Measurements from ENCODE around the gene UNC13D. TPM values are rescaled to one million over a fixed set of nuclear protein-coding genes. Genes with fewer than 3 reads are reported as not detected.

UNC13D gene
- total RNA-seq, 1 experiment from 2014 or later = 20.2 TPM

DNA sequence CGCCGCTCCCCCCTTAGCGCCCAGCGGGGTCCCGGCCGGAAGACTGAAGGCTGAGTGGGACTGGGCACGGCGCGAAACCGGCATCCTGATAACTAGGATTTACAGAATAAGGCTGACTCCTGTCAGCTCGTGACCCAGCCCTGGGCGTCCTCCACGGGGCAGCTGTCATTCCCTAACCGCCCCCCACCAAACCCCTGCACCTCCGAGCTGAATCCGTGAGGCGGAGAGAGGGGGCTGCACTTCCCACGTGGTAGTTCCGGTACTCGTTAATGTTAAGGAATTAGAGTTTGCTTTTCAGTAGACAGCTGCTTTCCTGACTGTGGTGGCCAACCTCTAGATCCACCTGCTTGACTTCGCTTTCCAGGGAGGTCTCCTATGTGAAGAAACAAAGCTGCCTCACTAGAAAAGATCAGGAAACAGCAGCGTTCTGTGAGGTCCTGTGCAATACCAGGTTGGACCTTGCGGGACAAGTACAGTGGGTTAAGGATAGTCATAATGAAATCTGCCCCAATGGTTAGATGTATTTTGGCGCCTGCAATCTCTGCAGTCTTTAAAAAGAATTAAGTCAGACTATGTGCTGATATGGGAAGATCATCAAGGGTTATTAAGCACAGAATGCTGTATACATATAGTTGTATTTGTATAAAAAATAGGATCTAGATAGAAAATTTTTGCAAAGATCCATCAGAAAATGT lies 12.0 kb upstream of the UNC13D start (continued):
- TF ChIP-seq CTCF (IDR thresholded peaks at IDR 0.05 in 2 of 3, conservative IDR thresholded peaks at IDR 0.05 in 1 of 3; ENCODE audit: borderline replicate concordance in 1 of 3, insufficient read depth in 1 of 3, low read depth in 2 of 3, low read length in 2 of 3) = peak in 2 of 3 experiments; percentile 5 to 35; a peak in 2 of 6 replicates
- peak; percentile 57 for TF ChIP-seq POLR2A (IDR thresholded peaks at IDR 0.05; ENCODE audit: borderline replicate concordance, extremely low read depth, insufficient read depth, insufficient read length)
- TF ChIP-seq MAX (IDR thresholded peaks at IDR 0.05) = no peak

DNA sequence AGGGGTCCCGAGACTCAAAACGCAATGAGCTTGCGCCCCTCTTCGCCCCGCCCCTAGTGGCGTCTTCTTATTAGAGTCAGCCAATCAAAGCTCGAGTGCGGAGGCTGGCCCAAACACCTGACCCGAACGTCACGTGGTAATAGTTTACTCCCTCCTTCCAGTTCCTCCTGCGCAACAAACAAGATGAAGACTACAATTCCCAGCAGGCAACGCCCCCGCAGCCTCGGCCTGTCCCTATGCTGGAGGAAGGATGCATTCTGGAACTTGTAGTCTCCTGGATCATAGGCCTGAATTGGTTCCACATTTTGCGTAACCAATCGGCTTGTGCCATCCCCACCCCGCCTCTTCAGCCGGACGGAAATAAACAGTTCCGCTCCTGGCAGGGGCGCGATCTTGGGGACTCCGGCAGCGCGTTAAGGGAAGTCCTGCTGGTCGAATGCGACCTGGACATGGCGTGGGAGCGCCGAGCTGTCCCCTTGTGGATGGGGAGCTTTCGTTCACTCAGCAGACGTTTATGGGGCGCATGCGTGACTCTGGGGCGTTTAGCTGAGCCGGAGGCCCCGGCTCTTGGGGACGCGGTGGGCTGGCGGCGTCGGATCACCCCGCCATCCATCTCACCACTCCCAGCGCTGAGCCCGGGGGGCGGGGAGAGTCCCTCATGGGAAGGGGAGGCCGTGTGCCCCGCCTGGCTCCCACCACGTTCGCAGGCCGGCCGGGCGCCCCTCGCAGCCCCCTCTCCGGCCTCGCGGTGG lies 11.3 kb upstream of the UNC13D start, which contains the start of gene WBP2:
TSS of gene WBP2 (minus strand) at position 26 of the 752 bp plus-strand sequence. CDS start 38 bp downstream, outside the sequence.
- CTCF ChIA-PET = interaction anchor here (0.6 to 4.3 kb wide), 19 partner anchors 10 to 937 kb away, joined by 3 to 57 read pairs (median 5); partner anchors contain the start of genes ACOX1, CDK3, FBF1 and GALK1
- peak; percentile 91 for ATAC-seq
- BruUV-seq (replicated peaks) = no TSS peak
- POLR2A ChIA-PET = interaction anchor here (0.6 to 6.8 kb wide), 21 partner anchors 9 to 640 kb away, joined by 3 to 83 read pairs (median 5); partner anchors contain the start of genes MRPL38, PRPSAP1, TRIM47 and TRIM65
- Histone ChIP-seq H3K36me3 (ENCODE audit: control insufficient read depth in 1 of 2, insufficient read depth in 2 of 2, low read length in 2 of 2) (peaks cover 5 to 6% of the 10 kb centered on the region in 2 experiments; a peak in 3 of 4 replicates), H3K9ac (ENCODE audit: low read length) (peak within 1 kb of the TSS; percentile 86), H3K27ac (ENCODE audit: low read depth, low read length) (peak within 1 kb of the TSS; percentile 87), H2AFZ (ENCODE audit: low read depth, low read length, poor library complexity, severe bottlenecking) (peak within 1 kb of the TSS; percentile 52), H3K4me1 (ENCODE audit: control insufficient read depth in 1 of 2, insufficient read depth in 2 of 2, low read length in 2 of 2) (peaks cover 23 to 40% of the 10 kb centered on the region in 2 experiments), H3K4me2 (ENCODE audit: low read length) (peak within 1 kb of the TSS; percentile 96), H4K20me1 (ENCODE audit: insufficient read depth) (no peaks in the 10 kb centered on the region), H3K9me2 (ENCODE audit: insufficient read depth) (no peaks in the 10 kb centered on the region), H3K27me3 (ENCODE audit: insufficient read depth, low read length) (no peaks in the 10 kb centered on the region), H3K79me2 (ENCODE audit: insufficient read depth, low read length) (peaks cover 20% of the 10 kb centered on the region; the same call in 1 of the 2 replicates), H3K9me3 (ENCODE audit: control insufficient read depth in 1 of 2, insufficient read depth in 1 of 2, low read depth in 1 of 2, low read length in 2 of 2) (no peaks in the 10 kb centered on the region), H3K4me3 (replicated peaks in 1 of 2; ENCODE audit: low read depth in 1 of 2, low read length in 2 of 2) (peak within 1 kb of the TSS; percentile 75 to 86)
- intact Hi-C loops (cut with micrococcal nuclease) = loop anchor here (1.0 to 10.0 kb wide), 4 partner anchors 10 to 181 kb away; a partner anchor contains a TSS
- RAD21 ChIA-PET (ENCODE audit: low non-redundant PET in 1 of 2, low total read pairs in 2 of 2, uncharacterized antibody in 2 of 2, unreplicated experiment in 2 of 2) = interaction anchor here (0.6 to 2.0 kb wide), 10 partner anchors 14 to 255 kb away, joined by 3 to 7 read pairs (median 4); a partner anchor contains a TSS
- peak; percentile 100 for DNase-seq (ENCODE audit: low read depth, low spot score)
- no peak for TF ChIP-seq EZH2 (IDR thresholded peaks at IDR 0.05)
- peak; percentile 100 for TF ChIP-seq EGR1 (IDR thresholded peaks at IDR 0.05; ENCODE audit: low read depth)
- TF ChIP-seq TCF7L2 (IDR thresholded peaks at IDR 0.05; ENCODE audit: borderline replicate concordance, extremely low read depth, insufficient read depth, insufficient read length) = peak; percentile 4
- peak; percentile 97 for TF ChIP-seq POLR2AphosphoS5 (IDR thresholded peaks at IDR 0.05; ENCODE audit: low read depth, low read length)
- TF ChIP-seq ZNF274 (IDR thresholded peaks at IDR 0.05; ENCODE audit: low read depth, low read length) = no peak
- no peak for TF ChIP-seq CBX3 (IDR thresholded peaks at IDR 0.05; ENCODE audit: low read depth)
- TF ChIP-seq POLR2A (IDR thresholded peaks at IDR 0.05; ENCODE audit: borderline replicate concordance, extremely low read depth, insufficient read depth, insufficient read length) = peak; percentile 85
- TF ChIP-seq ZBTB33 (IDR thresholded peaks at IDR 0.05; ENCODE audit: extremely low read depth, insufficient replicate concordance, low read length) = peak; percentile 67
- no peak for TF ChIP-seq EZH2phosphoT487 (IDR thresholded peaks at IDR 0.05; ENCODE audit: borderline replicate concordance)
- no peak; the same call in 1 of the 2 replicates for TF ChIP-seq ELF1 (IDR thresholded peaks at IDR 0.05; ENCODE audit: borderline replicate concordance, low read depth)
- TF ChIP-seq MAX (IDR thresholded peaks at IDR 0.05) = peak; percentile 81; the same call in 1 of the 2 replicates
- peak in 2 of 3 experiments; percentile 54 to 62; a peak in 2 of 6 replicates for TF ChIP-seq CTCF (IDR thresholded peaks at IDR 0.05 in 2 of 3, conservative IDR thresholded peaks at IDR 0.05 in 1 of 3; ENCODE audit: borderline replicate concordance in 1 of 3, insufficient read depth in 1 of 3, low read depth in 2 of 3, low read length in 2 of 3)
